ENCODE results near the gene SBNO2.

DNA sequence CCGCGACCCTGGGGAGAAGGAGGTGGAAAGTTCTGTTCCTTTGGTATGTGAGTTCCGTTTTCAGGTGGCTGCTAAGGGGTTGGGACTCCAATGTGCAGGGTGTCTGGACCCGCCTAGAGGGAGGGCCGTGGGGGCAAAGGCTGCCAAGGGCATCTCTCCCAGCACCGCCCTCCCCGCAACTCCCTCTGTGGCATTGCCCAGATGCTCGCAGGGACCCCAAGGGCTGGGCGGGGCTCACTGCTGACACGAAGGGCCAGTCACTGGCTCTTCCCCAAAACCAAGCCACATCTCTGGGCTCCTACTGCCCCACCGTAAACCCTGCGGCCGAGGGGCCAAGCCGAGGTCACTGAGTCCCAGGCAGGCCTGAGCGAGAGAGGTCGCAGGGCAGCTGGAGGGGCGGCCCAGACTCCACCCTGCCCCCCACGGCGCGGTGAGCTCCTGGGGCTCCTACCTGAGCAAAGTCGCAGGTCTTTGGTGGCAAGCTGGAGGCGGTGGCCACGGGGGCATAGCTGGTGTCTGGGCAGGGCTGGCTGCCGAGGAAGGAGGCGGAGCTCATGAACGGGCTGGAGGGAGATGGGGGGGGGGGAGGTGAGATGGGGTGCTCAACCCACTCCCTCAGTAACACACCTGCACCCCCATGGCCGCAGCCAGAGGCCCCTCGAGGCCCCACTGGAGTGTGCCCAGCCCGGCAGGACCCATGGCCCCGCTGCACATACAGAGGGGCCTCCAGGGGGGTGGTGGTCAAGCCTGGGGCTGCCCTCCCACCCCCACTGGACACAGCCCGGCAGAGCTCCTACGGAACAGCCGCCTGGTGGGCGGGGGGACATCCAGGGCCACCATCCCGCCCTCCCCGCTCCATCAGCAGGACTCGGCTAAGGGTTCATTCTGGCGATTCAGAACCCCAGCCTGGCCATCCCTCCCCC, 26.9 kb downstream of the SBNO2 start:
- TF ChIP-seq, protein P1, sequence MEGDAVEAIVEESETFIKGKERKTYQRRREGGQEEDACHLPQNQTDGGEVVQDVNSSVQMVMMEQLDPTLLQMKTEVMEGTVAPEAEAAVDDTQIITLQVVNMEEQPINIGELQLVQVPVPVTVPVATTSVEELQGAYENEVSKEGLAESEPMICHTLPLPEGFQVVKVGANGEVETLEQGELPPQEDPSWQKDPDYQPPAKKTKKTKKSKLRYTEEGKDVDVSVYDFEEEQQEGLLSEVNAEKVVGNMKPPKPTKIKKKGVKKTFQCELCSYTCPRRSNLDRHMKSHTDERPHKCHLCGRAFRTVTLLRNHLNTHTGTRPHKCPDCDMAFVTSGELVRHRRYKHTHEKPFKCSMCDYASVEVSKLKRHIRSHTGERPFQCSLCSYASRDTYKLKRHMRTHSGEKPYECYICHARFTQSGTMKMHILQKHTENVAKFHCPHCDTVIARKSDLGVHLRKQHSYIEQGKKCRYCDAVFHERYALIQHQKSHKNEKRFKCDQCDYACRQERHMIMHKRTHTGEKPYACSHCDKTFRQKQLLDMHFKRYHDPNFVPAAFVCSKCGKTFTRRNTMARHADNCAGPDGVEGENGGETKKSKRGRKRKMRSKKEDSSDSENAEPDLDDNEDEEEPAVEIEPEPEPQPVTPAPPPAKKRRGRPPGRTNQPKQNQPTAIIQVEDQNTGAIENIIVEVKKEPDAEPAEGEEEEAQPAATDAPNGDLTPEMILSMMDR (IDR thresholded peaks at IDR 0.05): no peak
- TF ChIP-seq EZH2 (IDR thresholded peaks at IDR 0.05; ENCODE audit: borderline replicate concordance, insufficient read depth, low read depth, low read length, poor library complexity, severe bottlenecking): no peak
